ENCODE data around the gene ERBB3.
"Not testable (repeated sequence)": the region's sequence is repeated elsewhere in the genome, so short reads cannot be mapped to it uniquely, and the experiment has no call there.

ERBB3 gene

GRCh38 chr12:56079723-56080555 lies at the start of gene ERBB3:
Gene ERBB3, plus strand, starts transcription at chr12:56080165. Its CDS starts 136 bp downstream, at chr12:56080301.
- peak; percentile 77 for DNase-seq

- no peak for DNase-seq
These were observed 48.0 kb upstream of the ERBB3 start for GRCh38 chr12:56031987-56032386.

GRCh38 chr12:56034586-56035332 lies 45.2 kb upstream of the ERBB3 start:
- no peak for DNase-seq

GRCh38 chr12:56037161-56037560 lies 42.8 kb upstream of the ERBB3 start:
- no peak for DNase-seq

- no peak for DNase-seq
These were observed 41.8 kb upstream of the ERBB3 start for GRCh38 chr12:56038022-56038655.

- DNase-seq, result no peak
These were observed 39.8 kb upstream of the ERBB3 start for GRCh38 chr12:56040151-56040550.

GRCh38 chr12:56040963-56041551 lies 38.9 kb upstream of the ERBB3 start:
- DNase-seq, result no peak

GRCh38 chr12:56041552-56042429 lies 38.2 kb upstream of the ERBB3 start, which contains the start of gene RPS26:
Gene RPS26, plus strand, starts transcription at chr12:56041918. Its CDS starts 249 bp downstream, at chr12:56042167.
- peak; percentile 99 for DNase-seq

- DNase-seq, result not testable (repeated sequence)
These were observed 37.5 kb upstream of the ERBB3 start for GRCh38 chr12:56042430-56042813.

- no peak for DNase-seq
These were observed 37.1 kb upstream of the ERBB3 start for GRCh38 chr12:56042843-56043242.

GRCh38 chr12:56046027-56046780 lies 33.8 kb upstream of the ERBB3 start:
- DNase-seq, result no peak

- DNase-seq, result no peak
These were observed 26.5 kb upstream of the ERBB3 start for GRCh38 chr12:56053407-56053893.

- not testable (repeated sequence) for DNase-seq
These were observed 20.0 kb upstream of the ERBB3 start for GRCh38 chr12:56059964-56060363.

- no peak for DNase-seq
These were observed 18.0 kb upstream of the ERBB3 start for GRCh38 chr12:56061982-56062381.

GRCh38 chr12:56062996-56063395 lies 17.0 kb upstream of the ERBB3 start:
- DNase-seq, result no peak

- DNase-seq, result no peak
These were observed 8.3 kb upstream of the ERBB3 start for GRCh38 chr12:56071648-56072047.

- DNase-seq, result no peak
These were observed 5.6 kb upstream of the ERBB3 start for GRCh38 chr12:56074396-56074795.

GRCh38 chr12:56077966-56078365 lies 2.0 kb upstream of the ERBB3 start:
- DNase-seq, result not testable (repeated sequence)

GRCh38 chr12:56078427-56078826 lies 1.5 kb upstream of the ERBB3 start:
- no peak for DNase-seq

GRCh38 chr12:56078931-56079722 lies 838 bp upstream of the ERBB3 start:
- DNase-seq, result peak; percentile 82

All from RPMI8226 (cell line).